H1 (cell line): ENCODE measurements around the gene MAPRE2. TPM values are rescaled to one million over a fixed set of nuclear protein-coding genes. Genes with fewer than 3 reads are reported as not detected.

Experiments
- ASH2L ChIP-seq: fragments of 200-600, 300-600 bp; sonication (generic); IDR thresholded peaks from one replicate; pipeline ENCODE4 v1.7.1; 2017; ENCODE audit warnings: low read length
- CHD1 ChIP-seq: IDR thresholded peaks from 2 replicates; pipeline ENCODE4 v1.6.1; 2012; ENCODE audit warnings: low read depth, low read length, improper control_type of control experiment
- polyA plus RNA-seq, 7 experiments: library from polyadenylated mRNA; depleted of rRNA in 3 of 7; stranded (reverse) in 5 of 7; unstranded in 2 of 7; fragments of >200 nt in 5 of 7; fragments of 200-250 nt in 2 of 7; gene quantifications; 1 replicate in 5 of 7; 2 replicates in 1 of 7; 4 replicates in 1 of 7; pipeline versions ENCODE4 v1.2.1 to v1.2.3, GENCODE V29; 2011 to 2013; ENCODE audit warnings: missing spikeins in 2 of 7, mixed read lengths in 2 of 7
- total RNA-seq: library from RNA; stranded (reverse); fragmentation: NEBNext Ultra II Directional; extraction: Animal tissue kit (Norgen Biotek cat#: 25700); gene quantifications from 2 replicates; pipeline ENCODE4 v1.2.1, GENCODE V29; 2021
- TF ChIP-seq, protein P1 (sequence below): IDR thresholded peaks from 2 replicates; pipeline ENCODE4 v1.6.1; 2011; ENCODE audit warnings: low read length, improper control_type of control experiment

MAPRE2 gene
- total and polyA plus RNA-seq, 2 of the 8 experiments (the other 6 are each of a cell fraction or from before 2014, with no cell fraction given): 32.6 to 33.1 TPM

DNA sequence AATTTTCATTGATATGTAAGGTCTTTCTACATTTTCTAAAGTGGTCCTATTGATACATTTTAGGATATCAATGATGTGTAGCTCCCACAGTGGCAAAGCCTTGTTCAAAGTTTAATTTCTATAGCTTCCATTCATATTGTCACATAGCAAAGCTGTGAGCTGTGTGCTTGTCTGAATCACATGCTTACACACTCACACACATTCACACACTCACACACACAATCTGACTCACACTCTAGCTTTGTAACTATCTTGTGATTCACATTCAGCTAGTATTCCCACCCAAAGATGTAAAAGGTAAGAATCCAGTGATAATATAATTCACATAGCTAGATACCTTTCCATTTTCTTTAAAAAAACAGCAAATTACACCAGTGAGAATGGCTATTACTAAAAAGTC is 58.7 kb downstream of the MAPRE2 start (continued):
- TF ChIP-seq, protein P1, sequence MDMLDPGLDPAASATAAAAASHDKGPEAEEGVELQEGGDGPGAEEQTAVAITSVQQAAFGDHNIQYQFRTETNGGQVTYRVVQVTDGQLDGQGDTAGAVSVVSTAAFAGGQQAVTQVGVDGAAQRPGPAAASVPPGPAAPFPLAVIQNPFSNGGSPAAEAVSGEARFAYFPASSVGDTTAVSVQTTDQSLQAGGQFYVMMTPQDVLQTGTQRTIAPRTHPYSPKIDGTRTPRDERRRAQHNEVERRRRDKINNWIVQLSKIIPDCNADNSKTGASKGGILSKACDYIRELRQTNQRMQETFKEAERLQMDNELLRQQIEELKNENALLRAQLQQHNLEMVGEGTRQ: no peak
- TF ChIP-seq ASH2L (no peak), CHD1 (no peak)
